GM10266 (cell line): ENCODE measurements around the gene SNX27.
"Not testable (repeated sequence)": the region's sequence is repeated elsewhere in the genome, so short reads cannot be mapped to it uniquely, and the experiment has no call there.

ENCODE experiments used
- DNase-seq: peaks from one replicate; pipeline ENCODE4 v3.0.0; 2012; ENCODE audit errors: extremely low spot score
- CTCF ChIP-seq: IDR thresholded peaks from 2 replicates; pipeline ENCODE4 v1.5.1; 2012; ENCODE audit warnings: mild to moderate bottlenecking, low read depth; ENCODE audit not compliant: control insufficient read depth, insufficient read depth; ENCODE audit errors: missing control alignments

SNX27 gene

GRCh38 chr1:151680826-151681225 is 69.0 kb downstream of the SNX27 start:
- DNase-seq: no peak
- no peak for TF ChIP-seq CTCF

- no peak for TF ChIP-seq CTCF
- DNase-seq: no peak
Measured at GRCh38 chr1:151681923-151682322, 70.1 kb downstream of the SNX27 start.

GRCh38 chr1:151682901-151683300 is 71.1 kb downstream of the SNX27 start:
- not testable (repeated sequence) for DNase-seq

- no peak for TF ChIP-seq CTCF
- no peak for DNase-seq
Measured at GRCh38 chr1:151684128-151684527, 72.3 kb downstream of the SNX27 start.

GRCh38 chr1:151686561-151686960 is 74.7 kb downstream of the SNX27 start:
- TF ChIP-seq CTCF: no peak
- no peak for DNase-seq

- TF ChIP-seq CTCF: no peak
Measured at GRCh38 chr1:151689494-151689893, 77.6 kb downstream of the SNX27 start.

GRCh38 chr1:151692226-151692625 is 80.4 kb downstream of the SNX27 start:
- TF ChIP-seq CTCF: no peak
- no peak for DNase-seq

More at GRCh38 chr1:151689494-151689893, 77.6 kb downstream of the SNX27 start:
- no peak for DNase-seq

- no peak for DNase-seq
- peak; percentile 50 for TF ChIP-seq CTCF
Measured at GRCh38 chr1:151693057-151693651, 81.3 kb downstream of the SNX27 start.
